Gastrocnemius medialis (tissue), 4 donors: ENCODE results near the gene CCDC63.

ENCODE experiments used
- CTCF ChIP-seq, 5 experiments: fragments of 450-650 bp in 3 of 5; fragments of 200-600 bp in 2 of 5; sonication (generic) in 2 of 5; IDR thresholded peaks in 4 of 5; conservative IDR thresholded peaks in 1 of 5; 1 replicate in 4 of 5; 2 replicates in 1 of 5; pipeline ENCODE4 v1.5.1; 2016 to 2019; ENCODE audit warnings: antibody characterized with exemption in 5 of 5, mild to moderate bottlenecking in 3 of 5, moderate library complexity in 3 of 5
- POLR2A ChIP-seq, 2 donors: fragments of 450-650 bp; IDR thresholded peaks; one replicate each; pipeline ENCODE4 v1.6.1; 2017; ENCODE audit warnings: antibody characterized with exemption in 2 of 2, mild to moderate bottlenecking in 2 of 2, moderate library complexity in 2 of 2

- TF ChIP-seq CTCF (IDR thresholded peaks at IDR 0.05 in 4 of 5, conservative IDR thresholded peaks at IDR 0.05 in 1 of 5) (no peak), POLR2A (IDR thresholded peaks at IDR 0.05) (no peak)
These were observed 89.7 kb downstream of the CCDC63 start for GRCh38 chr12:110936367-110937103.
